NCI-H2107 treated with DMSO at 0.1 percent for 48 hours (cell line): ENCODE measurements around the gene ADISSP.

ENCODE experiments used
- DNase-seq: peaks from one replicate; lab custom pipeline; 2025; ENCODE audit not compliant: unreplicated experiment; lab: John Stamatoyannopoulos, UW

ADISSP gene

DNA sequence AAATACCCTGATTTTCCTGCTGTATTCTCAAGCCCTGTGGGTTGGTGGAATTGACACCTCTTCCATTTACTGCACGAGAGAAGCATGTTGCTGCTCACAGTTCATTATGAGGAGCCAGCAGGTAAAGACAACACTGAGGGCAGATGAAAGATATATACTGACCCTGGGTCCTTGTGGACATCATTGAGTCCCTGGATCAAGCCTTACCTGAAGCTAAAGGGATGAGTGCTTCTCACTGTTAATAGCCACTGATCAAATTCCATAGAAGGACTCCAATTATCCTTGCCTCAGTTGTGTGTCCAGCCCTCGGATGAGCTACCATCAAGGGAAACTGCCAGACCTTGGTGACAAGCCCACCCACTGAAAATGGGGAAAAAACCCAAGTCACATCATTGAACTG is 47.5 kb downstream of the ADISSP start:
- DNase-seq = no peak

DNA sequence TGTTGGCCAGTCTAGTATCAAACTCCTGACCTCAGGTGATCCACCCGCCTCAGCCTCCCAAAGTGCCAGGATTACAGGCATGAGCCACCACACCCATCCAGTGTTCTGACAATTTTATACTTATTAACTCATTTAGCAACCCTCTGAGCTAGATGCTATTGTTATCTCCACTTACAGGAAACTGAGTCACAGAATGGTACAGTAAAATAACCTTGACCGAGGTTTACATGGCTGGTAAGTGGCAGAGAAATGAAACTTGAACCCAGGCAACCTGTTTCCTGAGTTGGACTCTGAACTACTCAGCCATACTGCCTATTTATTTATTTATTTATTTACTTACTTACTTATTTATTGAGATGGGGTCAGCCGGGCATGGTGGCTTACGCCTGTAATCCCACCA is 48.5 kb downstream of the ADISSP start:
- DNase-seq = no peak

DNA sequence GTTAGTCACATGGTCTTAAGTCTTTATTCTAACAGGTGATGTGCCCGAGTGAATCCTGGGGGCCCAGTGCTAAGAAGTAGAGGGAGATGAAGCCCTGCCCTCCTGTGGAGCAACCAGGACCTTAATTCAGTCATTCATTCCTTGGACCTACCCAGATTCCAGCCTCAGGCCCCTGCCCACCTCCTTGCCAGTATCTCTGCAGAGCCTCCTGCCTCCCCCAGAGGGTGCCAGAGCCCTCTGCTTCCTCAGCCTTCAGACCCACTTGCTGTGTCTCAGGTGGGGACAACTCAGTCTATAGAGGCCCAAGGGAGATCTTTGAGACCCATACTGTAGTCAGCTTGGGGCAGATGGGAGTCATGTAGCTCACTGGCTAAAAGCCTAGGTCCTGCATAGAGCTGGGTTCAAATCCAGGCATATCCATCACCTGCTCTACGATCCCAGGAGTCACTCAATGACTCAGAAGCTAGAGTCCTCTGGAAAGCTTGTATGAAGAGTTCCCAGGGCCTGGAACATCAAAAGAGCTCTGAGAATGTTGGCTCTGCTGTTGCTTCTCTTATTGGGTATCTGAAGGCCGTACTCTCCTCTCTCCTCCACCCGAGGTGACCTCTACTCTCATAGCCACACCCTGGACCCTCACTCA is 51.2 kb downstream of the ADISSP start:
- no peak for DNase-seq

DNA sequence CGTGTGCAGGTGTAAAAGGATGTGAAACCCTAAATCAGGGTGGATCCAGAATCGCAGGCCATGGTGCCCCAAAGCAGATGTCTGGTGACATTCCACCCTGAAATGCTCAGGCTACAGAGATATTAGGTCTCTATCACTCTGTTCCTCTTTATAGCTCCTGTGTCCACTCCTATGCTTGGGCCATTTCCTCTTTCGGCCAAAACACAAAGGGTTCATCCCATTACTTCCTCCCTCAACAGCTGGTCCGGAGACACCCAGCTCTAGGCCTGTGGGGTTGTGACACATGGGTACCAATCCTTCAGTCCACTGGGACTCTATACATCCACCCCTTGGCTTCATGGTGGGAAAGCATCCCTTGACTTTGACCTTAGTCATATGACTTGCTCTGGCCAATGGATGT is 53.5 kb downstream of the ADISSP start:
- no peak for DNase-seq

DNA sequence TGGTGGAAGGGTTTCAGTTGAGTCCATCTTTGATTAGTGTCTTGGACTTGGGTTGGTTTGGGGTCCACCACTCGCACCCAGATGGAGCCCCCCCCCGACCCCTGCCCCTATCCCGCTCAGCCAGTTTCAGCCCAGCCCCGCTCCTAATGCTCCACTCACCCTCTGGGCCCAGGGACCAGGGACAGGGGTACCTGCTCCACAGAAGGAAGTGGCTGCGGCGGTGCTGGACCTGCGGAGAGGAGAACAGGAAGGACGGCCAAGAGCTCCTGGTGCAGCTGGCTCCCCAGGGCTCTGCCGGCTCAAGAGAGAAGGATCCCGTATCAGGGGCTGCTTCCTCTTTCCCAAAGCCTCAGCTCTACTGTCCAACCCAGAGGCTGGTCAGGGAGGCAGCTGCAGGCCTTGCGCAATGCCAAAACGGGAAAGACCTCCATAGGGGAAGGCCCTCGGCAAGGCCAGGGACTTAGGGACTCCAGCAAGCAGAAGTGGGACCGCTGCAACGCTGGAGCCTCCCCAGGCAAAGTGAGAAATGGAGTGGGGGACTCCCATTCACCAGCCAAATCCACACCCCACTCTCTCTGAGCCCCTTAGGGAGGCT is 55.2 kb downstream of the ADISSP start, which contains the start of gene SIGLEC1:
Gene SIGLEC1, minus strand, starts transcription at position 322 of the 595 bp plus-strand sequence. CDS start 5,472 bp downstream, outside the sequence.
- DNase-seq = no peak

DNA sequence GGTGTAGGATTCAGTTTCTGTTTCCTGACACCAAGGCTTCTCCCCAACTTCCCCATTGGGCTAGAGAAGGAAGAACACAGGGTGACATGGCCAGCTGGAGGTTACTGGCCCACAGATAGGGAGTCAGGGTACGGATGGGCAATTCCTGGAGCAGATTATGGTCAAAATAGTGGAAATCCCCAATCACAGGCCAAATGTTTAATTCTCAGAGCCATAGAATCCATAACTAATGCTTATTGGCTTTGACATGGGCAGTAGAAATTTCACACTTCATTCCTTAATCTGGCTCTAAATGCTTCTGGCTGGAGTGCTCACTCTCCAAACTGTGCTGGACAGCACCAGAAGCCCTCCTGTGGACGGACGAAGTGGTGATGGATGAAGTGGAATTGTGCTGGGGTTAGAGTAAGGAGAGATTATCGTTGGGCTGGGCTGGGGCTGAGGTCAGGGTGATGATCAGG is 56.0 kb downstream of the ADISSP start:
- DNase-seq = no peak

DNA sequence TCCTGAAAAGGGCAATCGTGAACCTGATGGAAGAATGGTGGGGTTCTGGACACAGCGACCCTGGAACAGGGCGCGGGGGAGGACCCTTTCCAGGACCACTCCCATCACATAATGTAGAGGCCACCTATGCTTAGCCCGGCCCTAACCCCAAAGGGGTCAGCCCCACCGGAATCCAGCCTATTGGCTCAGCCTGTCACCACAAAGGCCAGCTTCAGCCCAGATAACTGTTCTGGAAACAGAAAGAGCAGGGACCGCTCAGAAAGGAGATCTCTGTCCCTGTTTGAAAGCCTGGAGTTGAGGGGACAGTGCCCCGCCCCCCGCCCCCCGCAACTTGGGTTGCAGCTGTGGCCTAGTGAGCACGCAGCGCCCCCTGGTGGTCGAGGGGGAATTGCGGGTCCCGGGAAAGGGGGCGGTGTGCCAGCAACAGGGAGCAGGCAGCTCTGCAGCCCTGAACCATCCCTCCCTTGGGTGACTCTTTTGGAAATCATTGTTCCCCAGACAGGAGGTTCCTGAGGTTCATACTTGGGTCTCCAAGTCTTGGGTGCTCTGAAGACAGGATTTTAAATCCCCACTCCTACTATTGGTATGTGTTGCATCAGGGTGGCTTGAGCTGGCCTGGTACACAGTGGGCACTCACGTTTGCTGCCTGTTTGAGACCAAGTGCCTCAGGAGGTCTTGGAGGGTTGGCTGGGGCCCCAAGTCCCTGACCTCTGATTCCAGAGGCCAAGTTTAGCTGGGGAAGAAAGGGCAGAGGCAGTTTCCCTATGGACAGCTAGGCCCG is 56.7 kb downstream of the ADISSP start:
- DNase-seq = no peak

DNA sequence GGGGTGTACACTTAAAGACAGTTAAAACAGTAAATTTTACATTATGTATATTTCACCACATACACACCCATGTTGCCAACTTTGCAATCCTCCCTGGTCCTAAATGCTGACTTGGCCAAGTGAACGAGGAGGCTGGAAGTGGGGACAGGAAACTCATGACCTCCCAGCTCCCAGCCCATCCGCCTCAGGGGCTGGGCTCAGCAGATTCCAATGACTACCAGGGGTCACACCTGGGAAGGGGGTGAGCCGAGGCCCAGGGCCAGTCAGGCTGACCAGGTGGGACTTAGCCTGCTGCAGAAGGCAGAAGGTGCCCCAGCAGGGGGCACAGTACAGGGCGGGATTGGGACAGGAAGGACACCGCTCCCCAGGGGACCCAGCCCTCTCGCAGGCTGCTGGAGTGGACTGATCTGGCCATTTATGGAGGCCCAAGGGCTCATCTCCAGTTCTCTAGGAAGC is 57.5 kb downstream of the ADISSP start:
- no peak for DNase-seq

DNA sequence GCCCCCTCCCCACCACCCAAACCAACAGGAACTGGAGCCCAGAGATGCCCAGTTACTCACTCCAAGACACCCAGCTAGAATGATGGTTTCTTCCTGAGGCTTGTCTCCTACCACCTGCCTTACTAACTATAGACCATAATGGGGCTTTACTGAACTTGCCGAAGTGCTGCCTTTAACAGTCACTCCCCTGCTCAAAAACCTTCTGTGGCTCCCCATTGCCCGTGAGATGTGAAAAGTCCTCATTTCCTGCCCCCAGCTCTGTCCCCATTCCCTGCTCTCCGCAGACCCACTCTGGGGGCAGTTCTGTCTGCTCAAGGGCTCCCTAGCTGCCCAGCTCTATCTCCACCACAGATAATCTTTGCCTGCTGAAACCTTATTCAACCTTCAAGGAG is 60.0 kb downstream of the ADISSP start:
- no peak for DNase-seq

DNA sequence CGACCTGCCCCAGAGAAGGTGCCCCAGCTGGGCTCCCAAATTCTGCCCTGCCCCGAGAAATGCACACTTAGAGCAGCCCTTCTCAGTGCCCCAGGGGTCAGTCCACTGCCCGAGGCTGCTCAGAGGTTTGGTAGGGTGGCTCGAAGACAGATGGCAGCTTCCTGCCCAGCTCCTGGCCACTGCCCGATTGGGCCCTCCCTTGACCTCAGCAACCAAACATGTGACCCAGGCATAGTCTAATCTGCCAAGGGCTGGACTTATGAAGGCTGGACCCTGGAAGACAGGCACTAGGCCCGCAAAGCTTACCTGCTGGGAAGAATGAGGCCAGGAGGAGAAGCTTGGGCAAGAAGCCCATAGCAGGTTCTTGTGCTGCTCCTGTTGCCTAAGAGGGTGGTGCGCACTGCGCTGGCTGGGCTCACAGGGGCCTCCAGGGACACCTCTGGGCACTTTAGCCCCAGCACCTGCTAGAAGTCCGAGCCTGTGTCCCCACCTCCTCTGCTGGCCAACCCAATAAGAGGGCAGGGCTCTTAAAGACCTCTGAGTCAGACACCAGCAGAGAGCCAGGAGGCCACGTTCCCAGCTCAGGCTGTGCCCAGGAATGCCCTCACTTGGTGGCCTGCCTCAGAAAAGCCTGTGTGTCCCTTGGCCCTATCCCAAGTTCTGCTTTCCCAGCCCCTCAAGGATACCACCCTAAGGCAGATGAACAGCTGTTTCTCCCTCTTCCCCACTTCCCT is 60.6 kb downstream of the ADISSP start:
- DNase-seq = no peak

DNA sequence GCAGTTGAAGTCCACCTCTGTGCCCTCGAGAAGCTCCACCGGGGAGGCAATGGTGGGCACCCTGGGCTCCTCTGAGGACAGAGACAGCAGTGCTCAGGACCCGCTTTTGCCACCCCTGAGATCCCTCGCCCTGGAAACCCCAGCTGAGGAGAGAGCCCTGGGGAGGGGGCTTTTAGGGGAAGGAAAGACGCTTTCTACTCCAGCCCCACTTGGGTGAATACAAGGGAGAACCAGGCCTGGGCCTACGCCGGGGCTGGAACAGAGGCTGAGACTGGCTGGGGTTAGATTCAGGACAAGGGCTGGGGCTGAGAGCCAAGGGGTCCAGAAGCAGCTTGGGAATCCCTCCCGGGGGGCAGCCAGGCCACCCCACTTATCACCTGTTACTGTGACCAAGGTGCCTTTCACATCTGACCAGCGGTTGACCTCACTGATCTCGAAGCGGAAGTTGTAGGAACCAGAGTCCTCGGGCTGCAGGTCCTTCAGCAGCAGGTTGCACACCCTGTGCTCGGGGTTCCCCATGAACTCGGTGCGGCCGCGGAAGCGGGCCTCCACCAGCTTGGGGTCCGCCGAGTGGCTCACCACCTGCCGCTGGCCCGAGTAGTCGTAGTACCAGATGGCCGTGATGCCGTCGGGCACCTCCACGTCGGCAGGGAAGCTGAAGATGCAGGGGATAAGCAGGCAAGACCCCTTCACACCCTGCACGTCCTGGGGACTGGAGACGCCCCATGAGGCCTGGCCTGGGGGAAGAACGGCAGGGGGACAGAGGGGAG is 61.4 kb downstream of the ADISSP start:
- DNase-seq = no peak

DNA sequence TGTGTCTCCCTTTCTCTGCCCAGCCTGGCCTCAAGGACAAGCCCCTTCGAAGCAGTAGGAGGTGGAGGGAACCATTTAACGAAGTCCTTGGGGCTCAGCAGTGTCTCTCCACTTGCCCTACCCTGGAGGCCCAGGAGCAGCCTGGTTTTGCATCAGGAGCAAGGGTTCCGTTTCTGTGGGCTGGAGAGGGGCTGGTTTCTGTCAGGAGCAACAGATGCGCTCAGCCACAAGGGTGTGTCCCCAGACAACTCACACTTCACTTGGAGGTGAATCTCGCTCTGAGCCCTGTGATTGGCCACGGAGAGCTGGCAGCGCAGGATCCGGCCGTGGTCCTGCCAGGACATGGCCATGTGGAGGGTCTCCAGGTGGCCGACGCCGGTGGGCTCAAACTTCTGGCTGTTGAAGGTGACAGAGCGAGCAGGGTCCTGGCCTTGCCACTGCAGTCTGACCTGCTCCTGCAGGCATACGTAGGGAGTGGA is 62.0 kb downstream of the ADISSP start:
- DNase-seq = no peak

DNA sequence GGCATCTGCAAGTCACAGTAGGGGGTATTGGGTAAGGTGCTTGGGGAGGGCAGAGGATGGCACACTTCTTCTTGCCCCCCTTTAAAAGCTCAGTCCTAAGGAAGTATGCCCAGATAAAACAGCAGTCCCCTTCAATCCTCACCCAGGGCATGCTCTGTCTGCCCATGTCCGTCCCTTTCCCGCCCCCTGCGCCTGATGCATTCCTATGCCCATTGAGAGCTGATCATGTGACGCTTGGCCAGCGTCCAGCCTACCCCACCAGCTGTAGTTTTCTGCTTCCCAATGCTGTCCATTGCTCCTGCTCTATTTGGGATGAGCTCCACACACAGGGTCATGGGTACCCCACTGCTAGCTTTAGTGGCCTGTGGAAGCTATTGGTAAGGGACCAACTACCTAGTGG is 63.5 kb downstream of the ADISSP start:
- no peak for DNase-seq
